Psoas muscle (tissue), 8 donors: ENCODE measurements around the gene SNX19. TPM values are rescaled to one million over a fixed set of nuclear protein-coding genes. Genes with fewer than 3 reads are reported as not detected.

Experiments
- ATAC-seq, 4 donors: fragments of 200-7000 bp; cut with Tn5 transposase; one replicate each; pipeline ENCODE4 v1.9.1; 2020; ENCODE audit warnings: moderate library complexity in 3 of 4, mild to moderate bottlenecking in 2 of 4
- DNase-seq, 2 donors: peaks; one replicate each; pipeline ENCODE4 v3.0.0-alpha.2; 2020
- H3K27ac ChIP-seq: fragments of 200-600 bp; one replicate; pipeline ENCODE4 v1.8.0; 2022
- H3K27me3 ChIP-seq, 3 donors: fragments of 200-600 bp in 1 of 3; one replicate each; pipeline versions ENCODE4 v1.6.1 to v1.8.0; 2013 to 2022; ENCODE audit warnings: low read length in 2 of 3, mild to moderate bottlenecking in 2 of 3, moderate library complexity in 1 of 3; ENCODE audit not compliant: insufficient read depth in 3 of 3
- H3K36me3 ChIP-seq, 2 donors: fragments of 200-600 bp in 1 of 2; one replicate each; pipeline versions ENCODE4 v1.6.1 to v1.8.0; 2013 to 2022; ENCODE audit warnings: low read depth in 1 of 2, mild to moderate bottlenecking in 1 of 2, moderate library complexity in 1 of 2; ENCODE audit not compliant: insufficient read depth in 1 of 2
- H3K4me1 ChIP-seq: fragments of 200-600 bp; one replicate; pipeline ENCODE4 v1.8.0; 2022
- H3K4me3 ChIP-seq: fragments of 200-600 bp; one replicate; pipeline ENCODE4 v1.8.0; 2022; ENCODE audit warnings: mild to moderate bottlenecking
- H3K9me3 ChIP-seq: fragments of 200-600 bp; one replicate; pipeline ENCODE4 v1.8.0; 2022
- WGBS, 3 donors: extraction: QIAGEN DNeasy Blood & Tissue Kit; methylation state at CpG; one replicate each; pipeline versions ENCODE4 v1.1.6 to v1.1.7; 2013; 5-methylcytosine and 5-hydroxymethylcytosine counted together
- intact Hi-C, 2 donors: fragments of 100-400 bp; cut with DNase I; formaldehyde crosslinking; loops; one replicate each; pipeline versions ENCODE4 v1.11.0 to v1.14.2; 2022
- polyA plus RNA-seq, 3 donors: library from polyadenylated mRNA; stranded (reverse); fragments of 200-250 nt; gene quantifications; one replicate each; pipeline ENCODE4 v1.2.3, GENCODE V29; 2013
- total RNA-seq, 4 donors: library from RNA; stranded (reverse); fragmentation: NEBNext Ultra II Directional in 2 of 4; extraction: Animal tissue kit (Norgen Biotek cat#: 25700) in 2 of 4; gene quantifications; one replicate each; pipeline versions ENCODE4 v1.2.1 to v1.2.4, GENCODE V29; 2021 to 2023
- TF ChIP-seq, protein P1 (sequence below): fragments of 200-600 bp; IDR thresholded peaks from one replicate; pipeline ENCODE4 v1.8.0; 2022; ENCODE audit warnings: antibody characterized with exemption
- donor health status: healthy with polysubstance abuse.
- donor health status: DM: no; HTN: no; CAD: no; lungs with moderate emphysema.
- donor health status: Bipolar disorder and iron deficiency.
- donor health status: healthy.
- donor health status: DM: yes; HTN: yes; CAD: no.
- donor health status: DM: no; HTN: no; CAD: no.
- donor health status: DM: no; HTN: no; CAD: no.
- donor health status: DM: yes; HTN: yes; CAD: no.

The SNX19 gene
- total and polyA plus RNA-seq, 7 donors: 21.4 to 66.2 (median 36.0) TPM

- no peaks in the 10 kb centered on the region for H3K27me3 ChIP-seq
- H3K36me3 ChIP-seq: no peaks in the 10 kb centered on the region
- WGBS, 3 donors: 72 to 79% (median 76%) methylated on average over 8 of the region's 8 CpGs
- H3K4me3 ChIP-seq: no peak overlapping the region
- no peaks in the 10 kb centered on the region for H3K4me1 ChIP-seq
- no peak for DNase-seq
- TF ChIP-seq, protein P1, sequence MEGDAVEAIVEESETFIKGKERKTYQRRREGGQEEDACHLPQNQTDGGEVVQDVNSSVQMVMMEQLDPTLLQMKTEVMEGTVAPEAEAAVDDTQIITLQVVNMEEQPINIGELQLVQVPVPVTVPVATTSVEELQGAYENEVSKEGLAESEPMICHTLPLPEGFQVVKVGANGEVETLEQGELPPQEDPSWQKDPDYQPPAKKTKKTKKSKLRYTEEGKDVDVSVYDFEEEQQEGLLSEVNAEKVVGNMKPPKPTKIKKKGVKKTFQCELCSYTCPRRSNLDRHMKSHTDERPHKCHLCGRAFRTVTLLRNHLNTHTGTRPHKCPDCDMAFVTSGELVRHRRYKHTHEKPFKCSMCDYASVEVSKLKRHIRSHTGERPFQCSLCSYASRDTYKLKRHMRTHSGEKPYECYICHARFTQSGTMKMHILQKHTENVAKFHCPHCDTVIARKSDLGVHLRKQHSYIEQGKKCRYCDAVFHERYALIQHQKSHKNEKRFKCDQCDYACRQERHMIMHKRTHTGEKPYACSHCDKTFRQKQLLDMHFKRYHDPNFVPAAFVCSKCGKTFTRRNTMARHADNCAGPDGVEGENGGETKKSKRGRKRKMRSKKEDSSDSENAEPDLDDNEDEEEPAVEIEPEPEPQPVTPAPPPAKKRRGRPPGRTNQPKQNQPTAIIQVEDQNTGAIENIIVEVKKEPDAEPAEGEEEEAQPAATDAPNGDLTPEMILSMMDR: no peak
- H3K27ac ChIP-seq: no peak overlapping the region
- peaks cover 7% of the 10 kb centered on the region for H3K9me3 ChIP-seq
- intact Hi-C loops: no loop called here
- no peak for ATAC-seq
These were observed 63.7 kb downstream of the SNX19 start for GRCh38 chr11:130852589-130852988.

DNA sequence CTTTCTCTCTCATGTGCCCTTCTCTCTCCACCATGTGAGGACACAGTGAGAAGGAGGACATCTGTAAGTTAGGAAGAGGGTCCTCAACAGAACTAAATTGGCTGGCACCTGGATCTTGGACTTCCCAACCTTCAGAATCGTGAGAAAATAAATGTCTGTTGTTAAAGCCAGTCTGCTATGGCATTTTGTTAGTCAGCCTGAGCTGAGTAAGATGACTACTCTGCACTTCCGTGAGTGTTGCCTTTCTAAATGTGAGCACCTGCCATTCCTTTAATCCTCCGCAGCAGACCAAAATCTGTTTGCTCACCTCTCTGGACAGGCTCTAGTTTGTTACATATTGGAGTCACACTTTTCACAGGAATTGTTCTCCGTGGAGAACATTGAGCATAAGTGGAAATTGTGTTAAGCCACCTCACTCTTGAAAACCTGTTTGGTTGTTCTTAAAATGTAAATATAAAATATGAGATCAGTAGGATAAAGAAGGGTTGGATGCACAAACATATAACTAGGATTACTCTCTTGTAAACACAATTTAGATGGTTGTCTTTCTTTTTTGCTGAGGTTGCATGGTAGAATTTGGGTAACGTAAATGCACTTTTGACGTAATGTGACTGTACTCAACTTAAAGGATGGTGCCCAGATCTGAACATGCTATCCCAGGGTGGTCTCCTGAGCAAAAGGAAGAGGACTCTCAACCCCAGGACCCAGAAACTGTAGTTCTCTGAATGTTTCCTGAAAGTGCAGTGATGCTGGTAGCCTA, 65.9 kb downstream of the SNX19 start:
- Histone ChIP-seq H3K9me3 (peaks cover 7% of the 10 kb centered on the region), H3K4me1 (no peaks in the 10 kb centered on the region), H3K27me3 (no peaks in the 10 kb centered on the region), H3K36me3 (no peaks in the 10 kb centered on the region), H3K4me3 (no peak overlapping the region), H3K27ac (no peak overlapping the region)
- TF ChIP-seq, protein P1: no peak
- ATAC-seq (no peak), DNase-seq (no peak)
- intact Hi-C loops: no loop called here
- WGBS, 3 donors: 89 to 94% (median 92%) methylated on average over 6 of the region's 6 CpGs

DNA sequence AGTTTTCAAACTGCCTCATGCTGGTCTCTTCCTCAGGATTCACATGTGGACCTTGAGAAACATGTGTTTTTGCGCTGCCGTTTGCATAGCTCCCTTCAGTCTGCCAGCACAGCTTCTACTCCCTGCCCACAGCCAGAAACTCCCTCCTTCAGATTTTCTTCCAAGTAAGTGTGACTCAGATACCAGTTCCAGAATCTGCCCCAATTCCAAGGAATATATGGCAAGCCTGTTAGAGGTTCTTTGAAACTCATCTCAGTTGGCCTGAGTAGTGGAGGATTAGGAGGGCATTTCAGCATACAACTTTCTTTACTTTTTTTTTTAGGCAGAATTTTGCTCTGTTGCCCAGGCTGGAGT, 67.1 kb downstream of the SNX19 start:
- ATAC-seq: peak in 2 of 4 donors; percentile 25 to 44
- no peak for DNase-seq
- intact Hi-C loops: no loop called here
- Histone ChIP-seq H3K27me3 (no peaks in the 10 kb centered on the region), H3K4me1 (no peaks in the 10 kb centered on the region), H3K27ac (no peak overlapping the region), H3K36me3 (no peaks in the 10 kb centered on the region), H3K9me3 (peaks cover 7% of the 10 kb centered on the region), H3K4me3 (no peak overlapping the region)
- TF ChIP-seq, protein P1: no peak
- 52 to 75% (median 65%) methylated on average over 2 of the region's 2 CpGs for WGBS, 3 donors

DNA sequence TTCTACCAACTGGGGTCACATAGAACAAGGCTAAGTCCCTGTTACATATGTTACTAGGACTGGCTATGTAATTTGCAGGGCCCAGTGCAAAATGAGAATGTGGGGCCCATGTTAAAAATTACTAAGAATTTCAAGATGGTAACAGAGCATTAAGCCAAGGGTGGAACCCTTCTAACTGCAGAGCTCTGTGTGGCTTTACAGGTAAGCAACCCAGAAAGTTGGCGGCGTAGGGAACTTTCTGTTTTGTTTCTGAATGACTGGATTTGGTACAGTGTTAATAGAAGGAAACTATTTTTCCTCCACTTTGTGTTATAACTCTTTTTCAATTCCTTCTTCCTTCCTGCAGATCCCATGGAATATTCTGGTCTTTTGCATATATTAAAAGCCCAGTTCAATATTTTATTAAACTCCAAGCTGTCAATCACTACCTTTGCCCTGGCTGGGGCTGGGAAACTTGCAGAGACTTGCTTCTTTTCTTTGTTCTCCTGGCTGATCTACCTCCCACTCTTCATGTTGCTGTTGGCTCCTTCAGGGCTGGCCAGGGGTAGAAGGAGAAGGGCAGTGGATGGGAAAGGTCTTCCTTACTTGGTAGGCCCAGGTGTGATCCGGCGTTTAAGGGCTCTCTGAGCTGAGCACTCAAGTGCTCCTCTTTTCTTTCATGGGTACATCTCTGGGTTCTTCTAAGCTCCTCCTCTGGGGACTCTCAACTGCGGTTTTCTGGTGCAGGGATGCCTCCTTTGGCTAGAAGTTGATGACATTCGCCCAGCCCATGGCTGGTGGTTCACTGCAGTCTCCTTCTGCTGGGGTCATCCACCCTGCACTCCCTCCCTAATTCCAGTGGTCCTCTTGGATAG, 67.7 kb downstream of the SNX19 start:
- no peak overlapping the region for H3K4me3 ChIP-seq
- ATAC-seq (no peak), DNase-seq (no peak)
- no peaks in the 10 kb centered on the region for H3K4me1 ChIP-seq
- intact Hi-C loops: no loop called here
- no peaks in the 10 kb centered on the region for H3K27me3 ChIP-seq
- H3K9me3 ChIP-seq: peaks cover 7% of the 10 kb centered on the region
- TF ChIP-seq, protein P1: no peak
- WGBS, 3 donors: 74 to 92% (median 83%) methylated on average over 6 of the region's 6 CpGs
- no peak overlapping the region for H3K27ac ChIP-seq
- no peaks in the 10 kb centered on the region for H3K36me3 ChIP-seq
